B cell (primary cell): ENCODE results near the gene RDH11. TPM values are rescaled to one million over a fixed set of nuclear protein-coding genes. Genes with fewer than 3 reads are reported as not detected.

Experiments
- ATAC-seq: fragments of 200-7000 bp; cut with Tn5 transposase; one replicate; pipeline ENCODE4 v1.10.0; 2021; ENCODE audit warnings: low read depth, mild to moderate bottlenecking, moderate number of reproducible peaks, moderate library complexity
- CTCF ChIA-PET: fragments of 350-600 bp; sonication (Branson Sonifier 250); formaldehyde crosslinking; loops from one replicate; lab custom pipeline; 2021; ENCODE audit warnings: antibody characterized with exemption, inconsistent platforms; lab: Charles Lee
- POLR2A ChIA-PET: fragments of 350-600 bp; sonication (Branson Sonifier 250); formaldehyde crosslinking; loops from one replicate; lab custom pipeline; 2021; ENCODE audit warnings: antibody characterized with exemption; lab: Charles Lee
- DNase-seq: peaks from one replicate; pipeline ENCODE4 v3.0.0; 2013
- H2AFZ ChIP-seq: 2 replicates; pipeline ENCODE4 v1.6.1; 2012; ENCODE audit warnings: mild to moderate bottlenecking, low read depth, low read length; ENCODE audit not compliant: insufficient read depth, poor library complexity, severe bottlenecking
- H3K27ac ChIP-seq, 2 donors: 1 replicate in 1 of 2; 2 replicates in 1 of 2; pipeline ENCODE4 v1.5.1; 2012 to 2013; ENCODE audit warnings: low read length in 2 of 2, mild to moderate bottlenecking in 2 of 2, moderate library complexity in 1 of 2
- H3K27me3 ChIP-seq, 4 experiments: fragments of 200-600 bp in 1 of 4; sonication (generic) in 1 of 4; replicated peaks in 1 of 4; 1 replicate in 2 of 4; 2 replicates in 2 of 4; pipeline versions ENCODE4 v1.6.1 to v1.7.0; 2013 to 2016; ENCODE audit warnings: low read length in 3 of 4, mild to moderate bottlenecking in 2 of 4, mixed read lengths in 1 of 4, moderate library complexity in 1 of 4; ENCODE audit not compliant: insufficient read depth in 4 of 4, control insufficient read depth in 3 of 4; ENCODE audit errors: control extremely low read depth in 1 of 4
- H3K36me3 ChIP-seq, 2 experiments: replicated peaks in 1 of 2; 1 replicate in 1 of 2; 2 replicates in 1 of 2; pipeline versions ENCODE4 v1.6.1 to v1.7.1; 2013; ENCODE audit warnings: low read length in 1 of 2; ENCODE audit not compliant: insufficient read depth in 2 of 2, control insufficient read depth in 1 of 2; ENCODE audit errors: control extremely low read depth in 1 of 2, extremely low read depth in 1 of 2
- H3K4me1 ChIP-seq, 2 donors: fragments of 200-600 bp in 1 of 2; sonication (generic) in 1 of 2; 1 replicate in 1 of 2; 2 replicates in 1 of 2; pipeline versions ENCODE4 v1.5.1 to v1.6.1; 2013 to 2017; ENCODE audit warnings: low read length in 2 of 2; ENCODE audit not compliant: control insufficient read depth in 2 of 2, insufficient read depth in 2 of 2
- H3K4me2 ChIP-seq: replicated peaks from 2 replicates; pipeline ENCODE3; 2012; ENCODE audit warnings: mild to moderate bottlenecking, low read depth, low read length; ENCODE audit not compliant: poor library complexity, severe bottlenecking
- H3K4me3 ChIP-seq, 5 experiments: fragments of 200-600 bp in 1 of 5; sonication (generic) in 1 of 5; 1 replicate in 3 of 5; 2 replicates in 2 of 5; pipeline versions ENCODE4 v1.5.1 to v1.7.0; 2011 to 2016; ENCODE audit warnings: low read length in 4 of 5, mild to moderate bottlenecking in 4 of 5, low read depth in 2 of 5, control low read depth in 1 of 5, moderate library complexity in 1 of 5; ENCODE audit not compliant: insufficient read depth in 1 of 5; ENCODE audit errors: control extremely low read depth in 1 of 5, extremely low read depth in 1 of 5
- H3K79me2 ChIP-seq: fragments of 200-600 bp; sonication (generic); one replicate; pipeline ENCODE4 v1.6.0; 2016; ENCODE audit warnings: low read length; ENCODE audit not compliant: control insufficient read depth, insufficient read depth
- H3K9ac ChIP-seq: fragments of 200-600 bp; sonication (generic); 2 replicates; pipeline ENCODE4 v1.6.1; 2017; ENCODE audit warnings: mild to moderate bottlenecking, low read length, moderate library complexity
- H3K9me3 ChIP-seq, 3 donors: one replicate each; pipeline versions ENCODE4 v1.6.1 to v1.7.1; 2013; ENCODE audit warnings: low read length in 2 of 3; ENCODE audit not compliant: control insufficient read depth in 2 of 3, insufficient read depth in 1 of 3; ENCODE audit errors: control extremely low read depth in 1 of 3
- H4K20me1 ChIP-seq: 2 replicates; pipeline ENCODE4 v1.6.0; 2012; ENCODE audit warnings: mild to moderate bottlenecking, low read length; ENCODE audit not compliant: insufficient read depth, control insufficient read depth, poor library complexity, severe bottlenecking
- H3K27ac Mint-ChIP-seq: one replicate; pipeline ENCODE4 v1.8.0; 2021; ENCODE audit warnings: mixed read lengths
- H3K27me3 Mint-ChIP-seq: one replicate; pipeline ENCODE4 v1.8.0; 2021; ENCODE audit warnings: mixed read lengths
- H3K4me1 Mint-ChIP-seq: one replicate; pipeline ENCODE4 v1.8.0; 2021; ENCODE audit warnings: mixed read lengths
- H3K4me3 Mint-ChIP-seq: one replicate; pipeline ENCODE4 v1.8.0; 2021; ENCODE audit warnings: mixed read lengths
- H3K9me3 Mint-ChIP-seq: one replicate; pipeline ENCODE4 v1.8.0; 2022; ENCODE audit warnings: mixed read lengths; ENCODE audit not compliant: insufficient read depth
- CTCF ChIP-seq: fragments of 200-600 bp; IDR thresholded peaks from one replicate; pipeline ENCODE4 v1.8.0; 2022; ENCODE audit warnings: antibody characterized with exemption, mild to moderate bottlenecking
- EZH2 ChIP-seq: IDR thresholded peaks from 2 replicates; pipeline ENCODE4 v1.6.1; 2012; ENCODE audit warnings: borderline replicate concordance, low read depth, mild to moderate bottlenecking, moderate library complexity, low read length; ENCODE audit not compliant: insufficient read depth, poor library complexity, severe bottlenecking
- WGBS: methylation state at CpG from one replicate; pipeline ENCODE4 v1.1.5; 2013; ENCODE audit warnings: missing lambda C conversion rate; ENCODE audit not compliant: insufficient coverage; 5-methylcytosine and 5-hydroxymethylcytosine counted together
- intact Hi-C: fragments of 100-400 bp; cut with micrococcal nuclease; formaldehyde crosslinking; loops from one replicate; pipeline ENCODE4 v1.10.0; 2022
- polyA plus RNA-seq: library from polyadenylated mRNA; depleted of rRNA; stranded (reverse); fragments of >200 nt; gene quantifications from 2 replicates; pipeline ENCODE4 v1.2.3, GENCODE V29; 2012
- total RNA-seq, 2 donors: library from RNA; stranded (reverse); fragments of 120-200 nt in 1 of 2; gene quantifications; 1 replicate in 1 of 2; 2 replicates in 1 of 2; pipeline versions ENCODE4 v1.2.3 to v1.2.4, GENCODE V29; 2013 to 2022

RDH11 gene
- total and polyA plus RNA-seq, 2 donors (not counting 1 experiment from before 2014, with no cell fraction given), result 32.8 to 35.2 TPM

GRCh38 chr14:67650151-67650550 is 45.4 kb downstream of the RDH11 start:
- H2AFZ ChIP-seq, result no peak overlapping the region
- no peak overlapping the region for H3K4me2 ChIP-seq
- H3K4me3 Mint-ChIP-seq, result no peak overlapping the region
- no peak overlapping the region for H3K27ac Mint-ChIP-seq
- WGBS, result no CpG with 5 or more reads among the region's 1 CpG
- no peak overlapping the region for H3K4me3 ChIP-seq
- H3K9me3 Mint-ChIP-seq, result no peaks in the 10 kb centered on the region
- H3K27me3 Mint-ChIP-seq, result no peaks in the 10 kb centered on the region
- no peaks in the 10 kb centered on the region for H3K4me1 Mint-ChIP-seq
- H3K9ac ChIP-seq, result no peak overlapping the region
- no peak for DNase-seq
- intact Hi-C loops, result no loop called here
- no peaks in the 10 kb centered on the region for H3K27me3 ChIP-seq
- no peaks in the 10 kb centered on the region for H3K9me3 ChIP-seq
- H3K36me3 ChIP-seq, result peaks cover 19 to 67% of the 10 kb centered on the region in 2 experiments
- CTCF ChIA-PET, result no interaction called here
- no peaks in the 10 kb centered on the region for H4K20me1 ChIP-seq
- H3K27ac ChIP-seq, result no peak overlapping the region
- no peaks in the 10 kb centered on the region for H3K4me1 ChIP-seq
- no peaks in the 10 kb centered on the region for H3K79me2 ChIP-seq
- TF ChIP-seq EZH2, result no peak
- TF ChIP-seq CTCF, result no peak
- POLR2A ChIA-PET, result no interaction called here
- no peak for ATAC-seq

- H3K27ac Mint-ChIP-seq, result no peak overlapping the region
- no peak overlapping the region for H3K9ac ChIP-seq
- no peaks in the 10 kb centered on the region for H3K79me2 ChIP-seq
- ATAC-seq, result no peak
- ChIA-PET POLR2A (no interaction called here), CTCF (no interaction called here)
- peaks cover 6 to 30% of the 10 kb centered on the region in 2 experiments for H3K36me3 ChIP-seq
- H2AFZ ChIP-seq, result no peak overlapping the region
- no peak overlapping the region for H3K27ac ChIP-seq
- no peaks in the 10 kb centered on the region for H3K9me3 Mint-ChIP-seq
- no peak for DNase-seq
- H3K9me3 ChIP-seq, result no peaks in the 10 kb centered on the region
- H3K4me1 Mint-ChIP-seq, result no peaks in the 10 kb centered on the region
- no peaks in the 10 kb centered on the region for H3K4me1 ChIP-seq
- intact Hi-C loops, result no loop called here
- TF ChIP-seq EZH2 (no peak), CTCF (no peak)
- no peak overlapping the region for H3K4me2 ChIP-seq
- no peaks in the 10 kb centered on the region for H4K20me1 ChIP-seq
- H3K4me3 ChIP-seq, result no peak overlapping the region
- no peaks in the 10 kb centered on the region for H3K27me3 Mint-ChIP-seq
- no peak overlapping the region for H3K4me3 Mint-ChIP-seq
- no peaks in the 10 kb centered on the region for H3K27me3 ChIP-seq
- 93% methylated on average over 3 of the region's 3 CpGs for WGBS
Observed at GRCh38 chr14:67646131-67646530, 49.4 kb downstream of the RDH11 start.
